DND-41 (cell line): ENCODE data around the gene FUOM.

Experiments
- CTCF ChIP-seq: IDR thresholded peaks from 2 replicates; pipeline ENCODE4 v1.5.1; 2012; ENCODE audit warnings: borderline replicate concordance, low read length, moderate library complexity, mild to moderate bottlenecking; ENCODE audit not compliant: poor library complexity, severe bottlenecking; ENCODE audit errors: extremely low read depth
- EZH2 ChIP-seq: IDR thresholded peaks from 3 replicates; pipeline ENCODE4 v1.6.1; 2012; ENCODE audit warnings: borderline replicate concordance, low read depth, mild to moderate bottlenecking, moderate library complexity, low read length, inconsistent platforms; ENCODE audit not compliant: severe bottlenecking

- no peak for TF ChIP-seq CTCF
- no peak for TF ChIP-seq EZH2
These were observed 43.7 kb upstream of the FUOM start for GRCh38 chr10:133401500-133401899.
